Testis (tissue), 3 donors: Measurements from ENCODE around the gene COL4A6. TPM values are rescaled to one million over a fixed set of nuclear protein-coding genes. Genes with fewer than 3 reads are reported as not detected.

Experiments used
- DNase-seq: peaks from one replicate; pipeline ENCODE4 v3.0.0-alpha.2; 2019
- H3K27ac ChIP-seq, 2 donors: fragments of 200-600 bp; sonication (generic); one replicate each; pipeline ENCODE4 v1.5.1; 2019
- H3K27me3 ChIP-seq: fragments of 200-600 bp; sonication (generic); one replicate; pipeline ENCODE4 v1.5.1; 2019
- H3K36me3 ChIP-seq: fragments of 200-600 bp; sonication (generic); one replicate; pipeline ENCODE4 v1.5.1; 2017; ENCODE audit warnings: low read depth; ENCODE audit errors: missing control alignments
- H3K4me1 ChIP-seq: fragments of 200-600 bp; sonication (generic); one replicate; pipeline ENCODE4 v1.5.1; 2019
- H3K4me3 ChIP-seq, 2 donors: fragments of 200-600 bp; sonication (generic); one replicate each; pipeline ENCODE4 v1.5.1; 2017 to 2019
- H3K9me3 ChIP-seq: fragments of 200-600 bp; sonication (generic); one replicate; pipeline ENCODE4 v1.5.1; 2017
- POLR2A ChIP-seq: fragments of 450-650 bp; IDR thresholded peaks from one replicate; pipeline ENCODE4 v1.6.1; 2017; ENCODE audit warnings: antibody characterized with exemption, mild to moderate bottlenecking, moderate library complexity
- WGBS, 2 donors: methylation state at CpG; one replicate each; pipeline ENCODE4 v1.1.5; 2018; 5-methylcytosine and 5-hydroxymethylcytosine counted together
- intact Hi-C: fragments of 100-400 bp; cut with DNase I; formaldehyde crosslinking; loops from one replicate; pipeline ENCODE4 v1.15.1; 2023; ENCODE audit warnings: low total_unique reads
- polyA plus RNA-seq: library from polyadenylated mRNA; stranded (reverse); fragments of 350-450 nt; fragmentation: Illumina TruSeq; extraction: RNeasy Lipid Tissue Mini Kit (QIAGEN cat#74804); gene quantifications from one replicate; pipeline ENCODE4 v1.2.3, GENCODE V29; 2014; ENCODE audit warnings: low read depth, low replicate concordance; ENCODE audit not compliant: insufficient read depth
- total RNA-seq, 2 donors: library from RNA; depleted of rRNA; stranded (reverse); fragments of >200 nt; gene quantifications; one replicate each; pipeline ENCODE4 v1.2.3, GENCODE V29; 2016
- TF ChIP-seq, protein P1 (sequence below), 3 experiments: fragments of 450-650 bp in 2 of 3; fragments of 200-600 bp in 1 of 3; sonication (generic) in 1 of 3; IDR thresholded peaks; one replicate each; pipeline ENCODE4 v1.5.1; 2016 to 2019; ENCODE audit warnings: antibody characterized with exemption in 3 of 3, mild to moderate bottlenecking in 2 of 3, moderate library complexity in 1 of 3

COL4A6 gene
- total and polyA plus RNA-seq, 3 donors from 2014 or later: 2.4 to 4.9 (median 3.5) TPM

DNA sequence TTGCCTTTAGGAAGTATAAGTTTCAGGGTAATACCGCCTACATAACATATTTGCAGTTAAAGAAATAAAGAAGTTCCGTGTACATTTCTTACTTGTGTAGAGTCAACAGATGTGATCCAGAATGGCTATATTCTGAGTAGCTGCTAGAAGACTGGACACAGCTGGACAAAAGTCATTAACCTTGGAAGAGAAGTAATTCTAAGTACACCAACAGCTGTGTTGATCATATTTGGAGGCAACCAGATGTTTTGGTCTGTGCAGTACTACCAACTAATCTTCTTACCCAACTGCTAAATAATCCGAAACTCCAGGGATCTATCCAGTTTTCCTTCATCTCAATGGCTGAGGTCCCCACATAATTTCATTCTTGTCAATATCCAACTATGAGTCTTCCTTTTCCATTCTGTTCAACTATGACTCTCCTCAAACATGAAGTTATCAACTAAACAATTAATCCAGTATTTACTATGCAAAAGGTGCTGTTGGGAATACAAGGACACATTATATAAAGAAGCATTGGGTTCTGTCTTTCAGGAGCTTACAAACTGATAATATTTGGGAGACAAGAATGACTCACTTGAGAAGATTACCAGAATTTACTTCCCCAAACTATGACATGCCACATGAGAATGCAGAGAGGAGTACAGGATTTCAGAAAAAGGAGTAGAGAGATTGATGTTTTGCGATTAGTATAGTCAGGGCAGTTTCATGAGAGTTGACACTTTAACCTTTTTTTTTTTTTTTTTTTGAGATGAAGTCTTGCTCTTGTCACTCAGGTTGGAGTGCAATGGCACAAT, 78.2 kb downstream of the COL4A6 start:
- intact Hi-C loops: no loop called here
- WGBS, 2 donors: 86 to 87% methylated on average over 4 of the region's 4 CpGs
- no peak overlapping the region for H3K27ac ChIP-seq

DNA sequence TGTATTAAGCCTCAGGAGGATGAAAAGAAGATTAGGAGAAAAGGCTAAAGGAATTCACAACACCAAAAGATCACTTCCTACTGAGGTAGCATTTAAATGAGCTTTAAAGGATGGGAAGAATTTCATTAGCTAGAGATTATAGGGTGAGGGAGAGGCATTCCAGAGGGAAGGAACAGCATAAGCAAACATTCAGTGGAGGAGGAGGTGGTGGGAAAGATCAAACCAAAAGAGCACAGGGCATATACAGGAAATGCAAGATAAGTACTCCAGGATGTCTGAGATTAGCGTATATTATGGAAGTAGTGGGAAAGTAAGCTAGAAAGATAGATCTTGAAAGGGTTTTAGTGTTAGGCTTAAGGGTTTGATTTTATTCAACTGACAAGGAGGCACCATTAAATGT, 84.8 kb downstream of the COL4A6 start:
- no peak overlapping the region for H3K27ac ChIP-seq
- no peak for DNase-seq
- no peak for TF ChIP-seq POLR2A
- TF ChIP-seq, protein P1, sequence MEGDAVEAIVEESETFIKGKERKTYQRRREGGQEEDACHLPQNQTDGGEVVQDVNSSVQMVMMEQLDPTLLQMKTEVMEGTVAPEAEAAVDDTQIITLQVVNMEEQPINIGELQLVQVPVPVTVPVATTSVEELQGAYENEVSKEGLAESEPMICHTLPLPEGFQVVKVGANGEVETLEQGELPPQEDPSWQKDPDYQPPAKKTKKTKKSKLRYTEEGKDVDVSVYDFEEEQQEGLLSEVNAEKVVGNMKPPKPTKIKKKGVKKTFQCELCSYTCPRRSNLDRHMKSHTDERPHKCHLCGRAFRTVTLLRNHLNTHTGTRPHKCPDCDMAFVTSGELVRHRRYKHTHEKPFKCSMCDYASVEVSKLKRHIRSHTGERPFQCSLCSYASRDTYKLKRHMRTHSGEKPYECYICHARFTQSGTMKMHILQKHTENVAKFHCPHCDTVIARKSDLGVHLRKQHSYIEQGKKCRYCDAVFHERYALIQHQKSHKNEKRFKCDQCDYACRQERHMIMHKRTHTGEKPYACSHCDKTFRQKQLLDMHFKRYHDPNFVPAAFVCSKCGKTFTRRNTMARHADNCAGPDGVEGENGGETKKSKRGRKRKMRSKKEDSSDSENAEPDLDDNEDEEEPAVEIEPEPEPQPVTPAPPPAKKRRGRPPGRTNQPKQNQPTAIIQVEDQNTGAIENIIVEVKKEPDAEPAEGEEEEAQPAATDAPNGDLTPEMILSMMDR (IDR thresholded peaks at IDR 0.05): no peak
- 100% methylated on average over 1 of the region's 1 CpG for WGBS, 2 donors
- H3K36me3 ChIP-seq: no peaks in the 10 kb centered on the region
- H3K4me3 ChIP-seq: no peak overlapping the region
- H3K27me3 ChIP-seq: no peaks in the 10 kb centered on the region
- H3K4me1 ChIP-seq: no peaks in the 10 kb centered on the region
- H3K9me3 ChIP-seq: no peaks in the 10 kb centered on the region
- intact Hi-C loops: no loop called here

More for the DNA sequence above, 78.2 kb downstream of the COL4A6 start:
- Histone ChIP-seq H3K4me3 (no peak overlapping the region), H3K27me3 (no peaks in the 10 kb centered on the region), H3K4me1 (no peaks in the 10 kb centered on the region), H3K9me3 (no peaks in the 10 kb centered on the region), H3K36me3 (no peaks in the 10 kb centered on the region)
- no peak for DNase-seq
- TF ChIP-seq, protein P1 (IDR thresholded peaks at IDR 0.05): no peak
- TF ChIP-seq POLR2A: no peak

DNA sequence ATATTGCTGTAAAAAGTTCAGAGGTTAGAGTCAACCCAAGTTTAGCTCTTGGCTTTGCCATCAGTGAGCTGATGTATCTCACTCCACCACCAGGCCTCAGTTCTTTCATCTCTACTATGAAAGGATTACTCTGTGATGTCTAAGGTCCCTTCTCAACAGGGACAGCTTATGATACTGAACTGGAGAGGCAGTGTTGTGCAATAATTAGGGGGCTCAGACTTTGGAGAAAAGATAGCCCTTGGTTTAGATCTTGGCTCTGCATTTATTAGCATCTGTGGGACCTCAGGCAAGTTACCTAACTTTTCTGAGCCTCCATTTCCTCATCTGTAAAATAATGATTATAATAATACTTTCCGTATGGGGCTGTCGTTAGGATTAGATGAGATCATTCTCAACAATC, 89.0 kb downstream of the COL4A6 start:
- Histone ChIP-seq H3K4me3 (no peak overlapping the region), H3K27ac (no peak overlapping the region), H3K36me3 (no peaks in the 10 kb centered on the region), H3K9me3 (no peaks in the 10 kb centered on the region), H3K27me3 (no peaks in the 10 kb centered on the region), H3K4me1 (no peaks in the 10 kb centered on the region)
- no peak for TF ChIP-seq POLR2A
- TF ChIP-seq, protein P1 (IDR thresholded peaks at IDR 0.05): no peak
- intact Hi-C loops: no loop called here
- 92 to 94% methylated on average over 2 of the region's 2 CpGs for WGBS, 2 donors
- no peak for DNase-seq

DNA sequence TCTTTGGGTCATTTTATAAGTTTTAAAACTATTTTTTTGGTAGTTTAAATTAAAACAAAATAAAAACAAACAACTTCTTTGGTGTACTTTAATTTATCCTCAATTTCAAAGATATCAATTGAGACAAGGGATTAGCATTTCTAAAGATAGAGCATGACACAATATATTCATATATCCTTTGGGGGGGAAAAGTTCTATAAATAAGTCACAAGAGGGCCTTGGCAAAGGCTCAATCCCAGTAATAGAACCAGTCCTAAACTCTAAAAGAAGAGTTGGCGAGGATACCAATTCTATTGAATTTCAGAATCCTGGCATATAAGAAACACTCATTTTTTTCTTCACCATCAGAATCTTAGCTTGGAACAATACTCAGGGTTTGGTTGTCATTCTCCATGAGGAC, 89.7 kb downstream of the COL4A6 start:
- DNase-seq: no peak
- H3K4me1 ChIP-seq: no peaks in the 10 kb centered on the region
- 90 to 100% methylated on average over 1 of the region's 1 CpG for WGBS, 2 donors
- TF ChIP-seq, protein P1 (IDR thresholded peaks at IDR 0.05): no peak
- no peak for TF ChIP-seq POLR2A
- no peaks in the 10 kb centered on the region for H3K27me3 ChIP-seq
- no peak overlapping the region for H3K27ac ChIP-seq
- H3K36me3 ChIP-seq: no peaks in the 10 kb centered on the region
- no peak overlapping the region for H3K4me3 ChIP-seq
- no peaks in the 10 kb centered on the region for H3K9me3 ChIP-seq
- intact Hi-C loops: no loop called here

DNA sequence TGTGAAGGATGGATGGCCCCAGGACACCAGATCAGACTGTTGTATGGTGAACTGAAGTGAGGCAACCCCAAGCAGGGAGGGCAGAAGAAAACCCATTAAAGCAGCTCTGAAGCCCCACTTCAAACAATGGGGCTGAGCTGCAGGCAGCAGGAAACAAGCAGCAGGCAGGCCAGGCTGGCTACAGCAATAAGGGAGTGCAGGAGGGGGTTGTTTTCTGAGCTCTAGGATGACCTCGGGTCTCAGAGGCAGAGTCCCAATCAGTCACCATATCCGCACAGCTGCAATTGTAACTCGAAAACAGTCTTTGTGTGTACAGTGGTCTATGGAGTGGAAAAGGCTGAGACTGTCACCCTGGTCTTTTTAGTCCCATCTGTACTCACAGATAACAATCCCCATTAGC, 90.4 kb downstream of the COL4A6 start:
- DNase-seq: no peak
- Histone ChIP-seq H3K9me3 (no peaks in the 10 kb centered on the region), H3K4me3 (no peak overlapping the region), H3K27ac (no peak overlapping the region), H3K36me3 (no peaks in the 10 kb centered on the region), H3K4me1 (no peaks in the 10 kb centered on the region), H3K27me3 (no peaks in the 10 kb centered on the region)
- intact Hi-C loops: no loop called here
- TF ChIP-seq, protein P1 (IDR thresholded peaks at IDR 0.05): no peak
- TF ChIP-seq POLR2A: no peak
- WGBS, 2 donors: 54% methylated on average over 3 of the region's 3 CpGs; no CpG with 5 or more reads in 1 of the 2 donors
